Heart right ventricle (tissue), 16 donors: ENCODE results near the gene JSRP1. TPM values are rescaled to one million over a fixed set of nuclear protein-coding genes. Genes with fewer than 3 reads are reported as not detected.

Source experiments
- ATAC-seq, 8 donors: fragments of 200-7000 bp; cut with Tn5 transposase; one replicate each; pipeline ENCODE4 v1.9.1; 2020; ENCODE audit warnings: mild to moderate bottlenecking in 8 of 8, moderate library complexity in 8 of 8, moderate number of reproducible peaks in 1 of 8
- DNase-seq, 2 donors: peaks; one replicate each; pipeline ENCODE4 v3.0.0-alpha.2; 2020
- H3K27ac ChIP-seq, 10 donors: fragments of 200-600 bp; sonication (generic) in 2 of 10; one replicate each; pipeline versions ENCODE4 v1.5.0 to v1.8.0; 2020 to 2022; ENCODE audit warnings: mild to moderate bottlenecking in 3 of 10
- H3K27me3 ChIP-seq, 7 donors: fragments of 200-600 bp; one replicate each; pipeline ENCODE4 v1.8.0; 2021 to 2022; ENCODE audit warnings: mild to moderate bottlenecking in 2 of 7
- H3K36me3 ChIP-seq, 9 donors: fragments of 200-600 bp; sonication (generic) in 1 of 9; one replicate each; pipeline versions ENCODE4 v1.5.0 to v1.8.0; 2020 to 2022; ENCODE audit warnings: mild to moderate bottlenecking in 2 of 9
- H3K4me1 ChIP-seq, 9 donors: fragments of 200-600 bp; sonication (generic) in 1 of 9; one replicate each; pipeline versions ENCODE4 v1.5.0 to v1.8.0; 2020 to 2022; ENCODE audit warnings: mild to moderate bottlenecking in 4 of 9
- H3K4me3 ChIP-seq, 10 donors: fragments of 200-600 bp; sonication (generic) in 2 of 10; one replicate each; pipeline versions ENCODE4 v1.5.0 to v1.8.0; 2020 to 2022; ENCODE audit warnings: mild to moderate bottlenecking in 7 of 10, moderate library complexity in 2 of 10
- H3K9me3 ChIP-seq, 11 donors: fragments of 200-600 bp in 10 of 11; sonication (generic) in 2 of 11; one replicate each; pipeline versions ENCODE4 v1.5.0 to v1.8.0; 2013 to 2022; ENCODE audit warnings: mild to moderate bottlenecking in 2 of 11, control low read depth in 1 of 11, moderate library complexity in 1 of 11
- CTCF ChIP-seq, 9 donors: fragments of 200-600 bp; sonication (generic) in 2 of 9; IDR thresholded peaks; one replicate each; pipeline versions ENCODE4 v1.5.0 to v1.8.0; 2021 to 2022; ENCODE audit warnings: antibody characterized with exemption in 9 of 9, mild to moderate bottlenecking in 5 of 9, moderate library complexity in 1 of 9
- WGBS, 2 donors: extraction: QIAGEN DNeasy Blood & Tissue Kit; methylation state at CpG; one replicate each; pipeline ENCODE4 v1.1.7; 2013; ENCODE audit warnings: inconsistent platforms in 1 of 2; 5-methylcytosine and 5-hydroxymethylcytosine counted together
- intact Hi-C, 10 donors: fragments of 100-400 bp; cut with DNase I; formaldehyde crosslinking; loops; one replicate each; pipeline versions ENCODE4 v1.11.1 to v1.14.2; 2022
- polyA plus RNA-seq, 2 donors: library from polyadenylated mRNA; stranded (reverse); fragments of 200-250 nt; gene quantifications; one replicate each; pipeline ENCODE4 v1.2.3, GENCODE V29; 2013
- total RNA-seq, 10 donors: library from RNA; stranded (reverse); fragmentation: NEBNext Ultra II Directional in 3 of 10; extraction: Animal tissue kit (Norgen Biotek cat#: 25700) in 3 of 10; gene quantifications; one replicate each; pipeline versions ENCODE4 v1.2.1 to v1.2.4, GENCODE V29; 2021 to 2023
- donor health status: Arrhythmogenic right ventricular cardiomyopathy.
- donor health status: ischemic (EF 13 %, LVEDD 7.1; RV severe dilation, severe dysfunction).
- donor health status: healthy with polysubstance abuse.
- donor health status: DM: no; HTN: yes; CAD: no.
- donor health status: DM: no; HTN: no; CAD: no.
- donor health status: ischemic (EF 25% LVEDD 6.9; RV normal size, moderate dysfunction).
- donor health status: ischemic (EF 25% LVEDD 5.7; RV mildly dilated, moderate dysfunction).
- donor health status: healthy.
- donor health status: DM: yes; HTN: yes; CAD: no.
- donor health status: Ischemic cardiomyopathy.
- donor health status: ischemic (EF 35%, LVEDD 5.7; RV mildly dilated, moderate dysfunction).
- donor health status: nonischemic (EF 11% LVEDD 7.7; RV severe dilation, severe dysfunction).
- donor health status: DM: yes; HTN: yes; CAD: no.
- donor health status: PGD.
- donor health status: ischemic (EF 29% LVEDD 5.4; RV normal size, mild dysfunction).
- donor health status: nonischemic (EF 23%, LVEDD 6.1; RV moderate dilation, normal function).

The JSRP1 gene
- total and polyA plus RNA-seq, 12 donors, result 0.29 to 0.72 (median 0.38) TPM; not detected in 8

DNA sequence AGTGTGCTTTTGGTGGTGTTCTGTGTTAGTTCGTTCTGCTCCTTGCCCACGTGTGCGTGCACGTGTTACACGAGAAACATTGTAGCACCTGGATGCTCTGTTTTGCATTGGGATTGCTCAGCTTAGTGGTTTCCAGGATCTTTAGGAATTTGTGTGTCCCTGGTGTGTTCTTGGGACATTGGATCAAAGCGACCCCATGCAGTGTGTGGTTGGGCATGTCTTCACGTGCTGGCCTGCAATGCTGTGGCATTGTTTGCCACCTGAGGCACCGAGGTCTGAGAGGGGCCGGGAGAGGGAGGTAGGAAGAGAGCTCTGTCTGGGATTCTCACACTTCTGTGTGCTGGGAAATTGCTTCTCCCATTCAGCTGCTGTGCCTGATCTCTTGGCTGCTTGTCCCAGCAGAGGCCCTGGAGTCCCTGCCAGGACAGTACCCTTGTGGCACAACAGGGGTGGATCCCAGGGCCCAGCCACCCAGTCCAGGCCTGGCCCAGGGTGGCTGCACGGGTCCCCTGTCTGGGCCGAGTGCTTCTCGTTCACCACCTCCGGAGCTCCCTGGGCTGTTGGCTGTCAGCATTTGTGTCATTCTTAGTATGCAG lies 31.4 kb downstream of the JSRP1 start:
- no peaks in the 10 kb centered on the region for H3K27me3 ChIP-seq
- TF ChIP-seq CTCF (IDR thresholded peaks at IDR 0.05), result no peak
- peaks cover 6 to 98% (median 45%) of the 10 kb centered on the region in 9 donors for H3K36me3 ChIP-seq
- peaks cover 0 to 20% (median 5%) of the 10 kb centered on the region in 9 donors for H3K4me1 ChIP-seq
- no peak overlapping the region for H3K27ac ChIP-seq
- WGBS, 2 donors, result 86% methylated on average over 13 of the region's 13 CpGs
- DNase-seq (no peak), ATAC-seq (peak in 1 of 8 donors; percentile 26)
- intact Hi-C loops, result loop anchor here in 1 of 10 donors (10.0 kb wide), 1 partner anchor 50 kb away; no protein-coding TSS in a partner anchor
- no peak overlapping the region for H3K4me3 ChIP-seq
- H3K9me3 ChIP-seq, result no peaks in the 10 kb centered on the region

- TF ChIP-seq CTCF (IDR thresholded peaks at IDR 0.05), result no peak
- H3K27ac ChIP-seq, result no peak overlapping the region
- H3K4me1 ChIP-seq, result peaks cover 0 to 20% (median 5%) of the 10 kb centered on the region in 9 donors
- DNase-seq, result no peak
- H3K4me3 ChIP-seq, result no peak overlapping the region
- peaks cover 6 to 98% (median 40%) of the 10 kb centered on the region in 9 donors for H3K36me3 ChIP-seq
- H3K9me3 ChIP-seq, result no peaks in the 10 kb centered on the region
- 90 to 92% methylated on average over 14 of the region's 14 CpGs for WGBS, 2 donors
- no peak for ATAC-seq
- no peaks in the 10 kb centered on the region for H3K27me3 ChIP-seq
- intact Hi-C loops, result loop anchor here in 1 of 10 donors (10.0 kb wide), 1 partner anchor 49 kb away; no protein-coding TSS in a partner anchor
Observed at GRCh38 chr19:2223959-2224358, 32.3 kb downstream of the JSRP1 start.

- WGBS, 2 donors, result 84 to 88% methylated on average over 16 to 18 of the region's 18 CpGs
- intact Hi-C loops, result loop anchor here in 1 of 10 donors (10.0 kb wide), 1 partner anchor 49 kb away; no protein-coding TSS in a partner anchor
- H3K4me3 ChIP-seq, result no peak overlapping the region
Observed at GRCh38 chr19:2223391-2223790, 32.8 kb downstream of the JSRP1 start.

GRCh38 chr19:2221918-2222317 lies 34.3 kb downstream of the JSRP1 start:
- H3K27ac ChIP-seq, result peak overlapping the region in 1 of 10 donors; percentile 21
- no peaks in the 10 kb centered on the region for H3K27me3 ChIP-seq
- intact Hi-C loops, result loop anchor here in 1 of 10 donors (10.0 kb wide), 1 partner anchor 47 kb away; no protein-coding TSS in a partner anchor
- ATAC-seq (peak in 2 of 8 donors; percentile 4 to 14), DNase-seq (no peak)
- H3K9me3 ChIP-seq, result no peaks in the 10 kb centered on the region
- H3K4me3 ChIP-seq, result no peak overlapping the region
- peaks cover 0 to 98% (median 44%) of the 10 kb centered on the region in 9 donors for H3K36me3 ChIP-seq
- peaks cover 0 to 14% (median 5%) of the 10 kb centered on the region in 9 donors for H3K4me1 ChIP-seq
- 63 to 70% methylated on average over 20 of the region's 20 CpGs for WGBS, 2 donors
- TF ChIP-seq CTCF (IDR thresholded peaks at IDR 0.05), result peak in 7 of 9 donors; percentile 9 to 40 (median 28)

More at GRCh38 chr19:2223391-2223790, 32.8 kb downstream of the JSRP1 start:
- no peak overlapping the region for H3K27ac ChIP-seq
- H3K36me3 ChIP-seq, result peaks cover under 1 to 98% (median 40%) of the 10 kb centered on the region in 9 donors
- H3K4me1 ChIP-seq, result peaks cover 0 to 14% (median 5%) of the 10 kb centered on the region in 9 donors
- ATAC-seq (no peak), DNase-seq (no peak)
- TF ChIP-seq CTCF (IDR thresholded peaks at IDR 0.05), result no peak
- no peaks in the 10 kb centered on the region for H3K27me3 ChIP-seq
- H3K9me3 ChIP-seq, result no peaks in the 10 kb centered on the region
